ENCODE data around the gene NASP. TPM values are rescaled to one million over a fixed set of nuclear protein-coding genes. Genes with fewer than 3 reads are reported as not detected.

Gene NASP
- total and polyA plus RNA-seq, 2 experiments from 2014 or later = 294 to 1,039 TPM

DNA sequence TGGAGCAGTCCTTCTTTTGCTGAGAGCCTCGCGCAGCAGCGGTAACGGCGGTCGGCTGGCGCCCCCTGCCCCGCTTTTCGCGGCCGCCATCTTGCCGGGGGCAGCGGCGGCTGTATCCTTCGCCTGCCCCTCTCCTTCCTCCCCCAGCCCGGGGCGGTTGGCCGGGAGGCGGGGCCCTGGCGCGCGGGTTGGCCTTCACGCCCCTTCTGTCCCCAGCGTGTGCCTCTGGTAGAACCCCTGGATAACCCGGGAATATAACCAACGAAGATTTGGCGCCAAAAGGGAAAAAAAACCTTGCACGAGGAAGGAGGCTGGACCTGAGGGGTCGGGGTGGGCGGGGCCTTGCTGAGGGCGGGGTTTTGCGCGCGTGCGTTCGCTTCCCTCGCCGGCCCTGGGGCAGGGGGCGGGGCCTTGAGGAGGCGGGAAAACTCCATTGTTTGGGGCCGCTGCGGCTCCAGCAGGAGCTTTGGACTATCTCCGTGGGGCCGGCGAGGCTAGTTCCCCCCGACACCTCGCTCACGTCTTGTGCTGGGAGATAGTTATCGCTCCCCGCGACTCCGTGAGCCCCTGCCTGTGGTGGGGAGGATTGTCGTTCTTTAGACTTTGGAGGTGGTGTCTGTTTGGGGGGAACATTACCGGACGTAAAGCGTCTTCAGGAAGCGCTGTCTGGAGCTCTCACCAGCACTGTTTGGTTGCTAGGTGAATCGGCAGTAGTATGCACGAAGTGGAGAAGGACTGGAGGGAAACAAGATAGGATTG is 689 bp downstream of the NASP start (continued):
- TF ChIP-seq, protein P1, sequence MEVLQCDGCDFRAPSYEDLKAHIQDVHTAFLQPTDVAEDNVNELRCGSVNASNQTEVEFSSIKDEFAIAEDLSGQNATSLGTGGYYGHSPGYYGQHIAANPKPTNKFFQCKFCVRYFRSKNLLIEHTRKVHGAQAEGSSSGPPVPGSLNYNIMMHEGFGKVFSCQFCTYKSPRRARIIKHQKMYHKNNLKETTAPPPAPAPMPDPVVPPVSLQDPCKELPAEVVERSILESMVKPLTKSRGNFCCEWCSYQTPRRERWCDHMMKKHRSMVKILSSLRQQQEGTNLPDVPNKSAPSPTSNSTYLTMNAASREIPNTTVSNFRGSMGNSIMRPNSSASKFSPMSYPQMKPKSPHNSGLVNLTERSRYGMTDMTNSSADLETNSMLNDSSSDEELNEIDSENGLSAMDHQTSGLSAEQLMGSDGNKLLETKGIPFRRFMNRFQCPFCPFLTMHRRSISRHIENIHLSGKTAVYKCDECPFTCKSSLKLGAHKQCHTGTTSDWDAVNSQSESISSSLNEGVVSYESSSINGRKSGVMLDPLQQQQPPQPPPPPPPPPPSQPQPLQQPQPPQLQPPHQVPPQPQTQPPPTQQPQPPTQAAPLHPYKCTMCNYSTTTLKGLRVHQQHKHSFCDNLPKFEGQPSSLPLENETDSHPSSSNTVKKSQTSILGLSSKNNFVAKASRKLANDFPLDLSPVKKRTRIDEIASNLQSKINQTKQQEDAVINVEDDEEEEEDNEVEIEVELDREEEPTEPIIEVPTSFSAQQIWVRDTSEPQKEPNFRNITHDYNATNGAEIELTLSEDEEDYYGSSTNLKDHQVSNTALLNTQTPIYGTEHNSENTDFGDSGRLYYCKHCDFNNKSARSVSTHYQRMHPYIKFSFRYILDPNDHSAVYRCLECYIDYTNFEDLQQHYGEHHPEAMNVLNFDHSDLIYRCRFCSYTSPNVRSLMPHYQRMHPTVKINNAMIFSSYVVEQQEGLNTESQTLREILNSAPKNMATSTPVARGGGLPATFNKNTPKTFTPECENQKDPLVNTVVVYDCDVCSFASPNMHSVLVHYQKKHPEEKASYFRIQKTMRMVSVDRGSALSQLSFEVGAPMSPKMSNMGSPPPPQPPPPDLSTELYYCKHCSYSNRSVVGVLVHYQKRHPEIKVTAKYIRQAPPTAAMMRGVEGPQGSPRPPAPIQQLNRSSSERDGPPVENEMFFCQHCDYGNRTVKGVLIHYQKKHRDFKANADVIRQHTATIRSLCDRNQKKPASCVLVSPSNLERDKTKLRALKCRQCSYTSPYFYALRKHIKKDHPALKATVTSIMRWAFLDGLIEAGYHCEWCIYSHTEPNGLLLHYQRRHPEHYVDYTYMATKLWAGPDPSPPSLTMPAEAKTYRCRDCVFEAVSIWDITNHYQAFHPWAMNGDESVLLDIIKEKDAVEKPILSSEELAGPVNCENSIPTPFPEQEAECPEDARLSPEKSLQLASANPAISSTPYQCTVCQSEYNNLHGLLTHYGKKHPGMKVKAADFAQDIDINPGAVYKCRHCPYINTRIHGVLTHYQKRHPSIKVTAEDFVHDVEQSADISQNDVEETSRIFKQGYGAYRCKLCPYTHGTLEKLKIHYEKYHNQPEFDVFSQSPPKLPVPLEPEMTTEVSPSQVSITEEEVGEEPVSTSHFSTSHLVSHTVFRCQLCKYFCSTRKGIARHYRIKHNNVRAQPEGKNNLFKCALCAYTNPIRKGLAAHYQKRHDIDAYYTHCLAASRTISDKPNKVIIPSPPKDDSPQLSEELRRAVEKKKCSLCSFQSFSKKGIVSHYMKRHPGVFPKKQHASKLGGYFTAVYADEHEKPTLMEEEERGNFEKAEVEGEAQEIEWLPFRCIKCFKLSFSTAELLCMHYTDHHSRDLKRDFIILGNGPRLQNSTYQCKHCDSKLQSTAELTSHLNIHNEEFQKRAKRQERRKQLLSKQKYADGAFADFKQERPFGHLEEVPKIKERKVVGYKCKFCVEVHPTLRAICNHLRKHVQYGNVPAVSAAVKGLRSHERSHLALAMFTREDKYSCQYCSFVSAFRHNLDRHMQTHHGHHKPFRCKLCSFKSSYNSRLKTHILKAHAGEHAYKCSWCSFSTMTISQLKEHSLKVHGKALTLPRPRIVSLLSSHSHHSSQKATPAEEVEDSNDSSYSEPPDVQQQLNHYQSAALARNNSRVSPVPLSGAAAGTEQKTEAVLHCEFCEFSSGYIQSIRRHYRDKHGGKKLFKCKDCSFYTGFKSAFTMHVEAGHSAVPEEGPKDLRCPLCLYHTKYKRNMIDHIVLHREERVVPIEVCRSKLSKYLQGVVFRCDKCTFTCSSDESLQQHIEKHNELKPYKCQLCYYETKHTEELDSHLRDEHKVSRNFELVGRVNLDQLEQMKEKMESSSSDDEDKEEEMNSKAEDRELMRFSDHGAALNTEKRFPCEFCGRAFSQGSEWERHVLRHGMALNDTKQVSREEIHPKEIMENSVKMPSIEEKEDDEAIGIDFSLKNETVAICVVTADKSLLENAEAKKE (CRISPR knock-in tag; IDR thresholded peaks at IDR 0.05) = no peak
- TF ChIP-seq, protein P2, sequence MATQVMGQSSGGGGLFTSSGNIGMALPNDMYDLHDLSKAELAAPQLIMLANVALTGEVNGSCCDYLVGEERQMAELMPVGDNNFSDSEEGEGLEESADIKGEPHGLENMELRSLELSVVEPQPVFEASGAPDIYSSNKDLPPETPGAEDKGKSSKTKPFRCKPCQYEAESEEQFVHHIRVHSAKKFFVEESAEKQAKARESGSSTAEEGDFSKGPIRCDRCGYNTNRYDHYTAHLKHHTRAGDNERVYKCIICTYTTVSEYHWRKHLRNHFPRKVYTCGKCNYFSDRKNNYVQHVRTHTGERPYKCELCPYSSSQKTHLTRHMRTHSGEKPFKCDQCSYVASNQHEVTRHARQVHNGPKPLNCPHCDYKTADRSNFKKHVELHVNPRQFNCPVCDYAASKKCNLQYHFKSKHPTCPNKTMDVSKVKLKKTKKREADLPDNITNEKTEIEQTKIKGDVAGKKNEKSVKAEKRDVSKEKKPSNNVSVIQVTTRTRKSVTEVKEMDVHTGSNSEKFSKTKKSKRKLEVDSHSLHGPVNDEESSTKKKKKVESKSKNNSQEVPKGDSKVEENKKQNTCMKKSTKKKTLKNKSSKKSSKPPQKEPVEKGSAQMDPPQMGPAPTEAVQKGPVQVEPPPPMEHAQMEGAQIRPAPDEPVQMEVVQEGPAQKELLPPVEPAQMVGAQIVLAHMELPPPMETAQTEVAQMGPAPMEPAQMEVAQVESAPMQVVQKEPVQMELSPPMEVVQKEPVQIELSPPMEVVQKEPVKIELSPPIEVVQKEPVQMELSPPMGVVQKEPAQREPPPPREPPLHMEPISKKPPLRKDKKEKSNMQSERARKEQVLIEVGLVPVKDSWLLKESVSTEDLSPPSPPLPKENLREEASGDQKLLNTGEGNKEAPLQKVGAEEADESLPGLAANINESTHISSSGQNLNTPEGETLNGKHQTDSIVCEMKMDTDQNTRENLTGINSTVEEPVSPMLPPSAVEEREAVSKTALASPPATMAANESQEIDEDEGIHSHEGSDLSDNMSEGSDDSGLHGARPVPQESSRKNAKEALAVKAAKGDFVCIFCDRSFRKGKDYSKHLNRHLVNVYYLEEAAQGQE (IDR thresholded peaks at IDR 0.05; ENCODE audit: unreplicated experiment) = no peak
- TF ChIP-seq, protein P3, sequence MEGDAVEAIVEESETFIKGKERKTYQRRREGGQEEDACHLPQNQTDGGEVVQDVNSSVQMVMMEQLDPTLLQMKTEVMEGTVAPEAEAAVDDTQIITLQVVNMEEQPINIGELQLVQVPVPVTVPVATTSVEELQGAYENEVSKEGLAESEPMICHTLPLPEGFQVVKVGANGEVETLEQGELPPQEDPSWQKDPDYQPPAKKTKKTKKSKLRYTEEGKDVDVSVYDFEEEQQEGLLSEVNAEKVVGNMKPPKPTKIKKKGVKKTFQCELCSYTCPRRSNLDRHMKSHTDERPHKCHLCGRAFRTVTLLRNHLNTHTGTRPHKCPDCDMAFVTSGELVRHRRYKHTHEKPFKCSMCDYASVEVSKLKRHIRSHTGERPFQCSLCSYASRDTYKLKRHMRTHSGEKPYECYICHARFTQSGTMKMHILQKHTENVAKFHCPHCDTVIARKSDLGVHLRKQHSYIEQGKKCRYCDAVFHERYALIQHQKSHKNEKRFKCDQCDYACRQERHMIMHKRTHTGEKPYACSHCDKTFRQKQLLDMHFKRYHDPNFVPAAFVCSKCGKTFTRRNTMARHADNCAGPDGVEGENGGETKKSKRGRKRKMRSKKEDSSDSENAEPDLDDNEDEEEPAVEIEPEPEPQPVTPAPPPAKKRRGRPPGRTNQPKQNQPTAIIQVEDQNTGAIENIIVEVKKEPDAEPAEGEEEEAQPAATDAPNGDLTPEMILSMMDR (conservative IDR thresholded peaks at IDR 0.05; ENCODE audit: low read depth in 2 of 2) = peak in 1 of 2 experiments; percentile 32; a peak in 2 of 4 replicates
- peak; percentile 52; the same call in 1 of the 2 replicates for TF ChIP-seq POLR2AphosphoS5 (IDR thresholded peaks at IDR 0.05; ENCODE audit: low read depth)
- no peak for TF ChIP-seq ZNF114 (CRISPR knock-in tag; IDR thresholded peaks at IDR 0.05)
- TF ChIP-seq EZH2 (IDR thresholded peaks at IDR 0.05; ENCODE audit: low read depth, unreplicated experiment) = no peak
- no peak for TF ChIP-seq ZNF331 (CRISPR knock-in tag; IDR thresholded peaks at IDR 0.05; ENCODE audit: low read depth)
- no peak for TF ChIP-seq NANOG (IDR thresholded peaks at IDR 0.05; ENCODE audit: borderline replicate concordance)
- TF ChIP-seq CREB1 (CRISPR knock-in tag; IDR thresholded peaks at IDR 0.05; ENCODE audit: low read depth) = no peak
